Dermis microvascular lymphatic vessel endothelial cell (primary cell): ENCODE measurements around the gene CLSTN2. TPM values are rescaled to one million over a fixed set of nuclear protein-coding genes. Genes with fewer than 3 reads are reported as not detected.

Experiments used
- DNase-seq, 2 donors: peaks; one replicate each; pipeline versions ENCODE4 v3.0.0 to v3.0.0-alpha.2; 2010; ENCODE audit warnings: low read depth in 2 of 2
- total RNA-seq: library from RNA; depleted of rRNA; stranded (reverse); fragments of >200 nt; gene quantifications from 2 replicates; pipeline ENCODE4 v1.2.1, GENCODE V29; 2014

Gene CLSTN2
- total RNA-seq, 1 donor from 2014 or later, result under 0.01 TPM

GRCh38 chr3:140148824-140149390 lies 213.9 kb downstream of the CLSTN2 start:
- DNase-seq, result no peak

GRCh38 chr3:140151321-140151720 lies 216.3 kb downstream of the CLSTN2 start:
- no peak for DNase-seq

- DNase-seq, result no peak
Observed at GRCh38 chr3:140152851-140153639, 218.1 kb downstream of the CLSTN2 start.

DNA sequence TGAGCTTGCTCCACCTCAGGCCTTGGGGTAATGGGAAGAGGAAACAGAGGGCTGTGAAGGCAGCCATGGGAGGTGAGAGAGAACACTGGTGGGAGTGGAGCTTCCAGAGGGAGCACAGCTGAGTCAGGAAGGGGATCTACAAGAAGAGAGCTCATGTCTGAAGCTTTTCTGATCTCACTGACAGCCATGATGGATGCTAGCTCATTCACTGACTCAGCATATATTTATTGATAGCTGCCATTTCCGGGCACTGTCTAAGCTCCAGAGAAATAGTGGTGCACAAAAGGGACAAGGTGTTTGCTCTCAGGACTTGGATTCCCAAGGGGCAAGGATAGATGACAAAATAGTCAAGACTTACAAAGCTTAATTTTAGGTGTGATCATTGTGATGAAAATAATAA lies 218.8 kb downstream of the CLSTN2 start:
- no peak for DNase-seq

GRCh38 chr3:140157161-140157560 lies 222.2 kb downstream of the CLSTN2 start:
- DNase-seq, result no peak

GRCh38 chr3:140159646-140160045 lies 224.7 kb downstream of the CLSTN2 start:
- DNase-seq, result no peak

DNA sequence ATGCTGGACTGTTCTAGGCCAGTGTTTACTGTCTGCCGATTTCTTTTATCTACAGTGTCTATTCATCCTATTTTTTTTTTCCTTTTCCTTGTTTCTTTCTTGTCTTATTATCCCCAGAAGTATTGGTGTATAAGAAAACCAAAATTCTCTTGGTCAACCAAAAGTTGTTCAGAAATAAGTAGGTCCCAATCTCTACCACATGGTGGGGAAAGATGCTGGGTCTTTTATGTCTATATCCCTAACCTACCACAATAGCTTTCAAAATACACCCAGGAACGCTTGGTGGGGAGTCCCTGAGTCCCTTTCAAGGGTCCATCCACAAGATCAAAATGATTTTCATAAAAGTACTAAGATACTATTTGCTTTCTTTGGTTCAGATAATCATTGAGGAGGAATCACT lies 225.6 kb downstream of the CLSTN2 start:
- no peak for DNase-seq

GRCh38 chr3:140162551-140162950 lies 227.6 kb downstream of the CLSTN2 start:
- no peak for DNase-seq

GRCh38 chr3:140163159-140163763 lies 228.3 kb downstream of the CLSTN2 start:
- DNase-seq, result no peak

GRCh38 chr3:140164156-140164555 lies 229.2 kb downstream of the CLSTN2 start:
- DNase-seq, result no peak

- DNase-seq, result no peak
Observed at GRCh38 chr3:140164922-140165590, 230.1 kb downstream of the CLSTN2 start.

- no peak for DNase-seq
Observed at GRCh38 chr3:140165781-140166180, 230.8 kb downstream of the CLSTN2 start.

DNA sequence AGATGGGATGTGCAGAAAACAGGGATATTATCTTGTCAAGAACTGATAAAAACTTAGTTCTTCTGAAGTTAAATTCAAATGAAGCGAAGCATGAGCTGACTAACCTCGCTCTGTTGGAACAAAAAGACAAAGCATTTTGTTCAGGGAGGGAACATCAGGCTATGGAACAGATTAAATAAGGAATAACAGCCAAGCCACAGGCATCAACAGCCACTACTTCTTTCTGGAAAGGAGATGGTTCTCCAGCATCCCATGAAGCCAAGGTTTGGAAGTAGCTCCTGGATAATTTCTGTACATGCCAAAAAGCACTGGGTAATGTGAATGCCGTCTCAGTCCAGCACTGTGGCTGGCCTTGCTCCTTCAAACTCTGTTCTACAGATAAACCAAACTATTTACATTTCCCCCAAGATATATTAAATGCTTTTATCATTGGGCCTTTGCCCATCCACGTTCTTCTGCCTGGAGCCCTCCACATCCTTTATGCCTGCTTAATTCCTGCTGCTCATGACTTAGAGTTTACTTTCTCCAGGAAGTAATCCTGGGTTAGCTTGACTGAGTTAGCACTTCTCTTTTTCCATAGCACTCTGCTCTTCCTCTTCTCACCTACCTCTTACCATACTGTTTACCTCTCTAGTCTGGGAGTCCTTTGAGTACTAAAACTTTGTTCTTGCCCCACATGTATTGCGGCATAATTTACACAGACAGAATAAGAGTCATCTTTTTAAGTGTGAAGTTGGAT lies 232.0 kb downstream of the CLSTN2 start:
- DNase-seq, result no peak

DNA sequence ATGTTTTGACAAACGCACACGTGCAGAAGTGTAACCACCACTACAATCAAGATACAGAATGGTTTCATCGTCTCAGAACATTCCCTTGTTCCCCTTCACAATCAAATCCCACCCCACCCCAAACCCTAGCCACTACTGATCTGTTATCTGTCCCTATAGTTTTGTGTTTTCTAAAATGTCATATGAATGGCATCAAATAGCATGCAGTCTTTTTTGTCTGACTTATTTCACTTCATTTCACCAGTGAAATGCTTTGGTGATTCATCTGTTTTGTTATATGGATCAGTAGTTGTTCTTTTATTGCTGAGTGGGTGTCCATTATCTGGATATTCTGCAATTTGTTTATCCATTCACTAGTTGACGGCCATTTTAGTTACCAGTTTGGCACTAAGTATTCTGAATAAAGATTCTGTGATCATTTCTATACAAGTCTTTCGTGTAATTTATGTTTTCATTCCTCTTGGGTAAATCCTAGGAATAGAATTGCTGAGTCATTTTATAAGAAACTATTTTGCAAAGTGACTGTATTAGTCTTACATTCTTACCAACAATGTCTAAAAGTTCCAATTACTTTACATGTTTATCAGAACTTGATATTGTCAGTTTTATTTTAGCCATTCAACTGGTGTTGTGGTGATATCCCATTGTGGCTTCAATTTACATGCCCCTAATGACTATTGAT lies 232.8 kb downstream of the CLSTN2 start:
- DNase-seq, result no peak

- DNase-seq, result no peak
Observed at GRCh38 chr3:140170612-140171011, 235.6 kb downstream of the CLSTN2 start.

DNA sequence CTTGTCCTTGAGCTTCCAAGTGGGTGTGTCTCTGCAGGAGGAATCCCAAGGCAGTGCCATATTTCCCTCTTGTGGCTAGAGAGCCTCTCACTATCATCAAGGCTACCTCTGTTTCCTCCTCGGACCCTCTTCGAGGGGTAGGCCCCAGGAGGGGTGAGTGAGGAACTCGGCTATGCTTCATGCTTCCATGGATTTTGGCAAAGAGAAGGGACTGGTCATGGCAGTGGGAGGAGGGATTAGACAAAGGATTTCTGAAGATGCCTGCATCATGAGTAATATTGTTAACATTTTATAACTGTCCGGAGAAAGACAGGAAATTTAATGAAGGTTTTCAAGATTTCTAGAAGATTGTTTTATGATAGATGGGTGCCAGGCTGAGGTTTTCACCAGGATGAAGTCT lies 241.5 kb downstream of the CLSTN2 start:
- DNase-seq, result no peak

DNA sequence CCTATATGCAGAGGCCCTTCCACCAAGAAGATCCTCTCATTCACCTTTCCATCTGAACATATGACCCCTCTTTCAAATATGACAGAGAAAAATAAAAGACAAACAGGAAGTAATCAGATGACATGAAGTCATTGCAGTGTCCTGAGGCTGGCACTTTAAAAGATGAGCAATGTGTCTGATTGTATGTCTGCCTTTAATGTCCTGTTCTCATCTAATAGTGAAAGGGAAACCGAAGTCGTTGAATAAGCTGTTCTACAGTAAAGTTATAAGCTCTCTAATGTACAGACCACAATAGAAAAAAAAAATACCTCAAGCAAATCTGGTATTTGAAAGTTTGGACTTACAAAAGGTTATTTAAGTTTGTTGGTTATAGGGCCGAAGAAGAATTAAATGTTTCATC lies 243.0 kb downstream of the CLSTN2 start:
- no peak for DNase-seq

DNA sequence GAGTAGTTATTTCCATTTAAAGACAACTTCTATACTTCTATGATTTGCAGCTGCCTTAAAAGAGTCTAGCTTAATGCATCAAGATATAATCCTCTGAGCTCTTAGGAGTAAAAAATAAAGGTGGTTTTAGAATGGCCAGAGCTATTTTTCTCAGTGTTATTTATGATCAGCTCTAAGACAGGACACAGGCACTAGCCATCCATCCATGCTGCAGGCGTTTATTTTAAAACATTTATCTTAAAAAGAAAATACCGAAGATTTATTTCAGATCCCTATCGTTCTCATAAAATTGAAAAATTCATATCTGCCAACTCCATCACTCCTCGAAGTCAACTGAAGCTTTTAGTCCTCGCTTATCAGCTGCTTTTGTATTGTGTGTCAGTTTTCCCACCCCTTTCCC lies 243.5 kb downstream of the CLSTN2 start:
- DNase-seq, result no peak

DNA sequence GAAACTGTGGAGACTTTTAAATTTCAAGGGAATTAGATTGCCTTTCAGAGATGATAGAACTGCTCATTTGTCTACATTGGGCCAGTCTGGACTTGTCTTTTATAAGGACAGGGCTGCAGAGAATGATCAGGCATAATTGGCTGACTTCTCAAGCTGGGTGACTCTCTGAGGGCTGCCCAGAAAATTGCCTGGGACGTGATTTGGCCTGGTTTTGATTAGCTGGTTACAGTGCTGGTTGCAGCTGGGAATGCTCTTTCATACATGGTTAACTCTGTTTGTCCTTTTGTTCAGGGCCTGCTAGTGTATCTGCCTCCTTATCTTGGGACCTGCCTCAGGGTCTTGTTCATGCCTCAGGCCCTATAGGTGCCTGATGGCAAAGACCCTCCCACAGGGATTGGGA lies 245.6 kb downstream of the CLSTN2 start:
- DNase-seq, result no peak

DNA sequence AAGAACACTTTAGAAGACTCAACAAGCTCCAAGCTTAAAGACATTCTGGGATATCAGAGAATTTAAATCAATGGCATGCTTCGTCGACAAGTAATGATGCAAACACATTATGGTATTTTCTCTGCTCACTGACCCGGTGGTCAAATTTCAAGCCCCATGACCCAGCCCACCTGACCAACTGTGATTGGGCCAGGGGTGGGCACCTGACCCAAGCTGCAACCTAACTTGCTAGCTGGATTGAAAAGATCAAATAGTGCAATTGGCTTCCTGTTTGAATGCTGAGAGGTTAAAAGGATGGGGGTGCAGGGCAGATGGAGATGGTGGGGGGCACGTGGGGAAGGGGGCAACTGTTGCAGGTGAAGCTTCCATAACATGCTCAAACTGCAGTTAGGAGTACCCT lies 250.4 kb downstream of the CLSTN2 start:
- no peak for DNase-seq

- peak; percentile 9 to 47 for DNase-seq
Observed at GRCh38 chr3:140186421-140186920, 251.5 kb downstream of the CLSTN2 start.
